OCI-LY1 (cell line): Measurements from ENCODE around the gene MYO10.

ENCODE experiments used
- EZH2 ChIP-seq: fragments of 200-600 bp; sonication (generic), shearing (Covaris generic); IDR thresholded peaks from 2 replicates; pipeline ENCODE4 v1.8.0; 2017; ENCODE audit warnings: borderline replicate concordance, mixed run types, mild to moderate bottlenecking, antibody characterized with exemption, low read length, moderate library complexity, mixed read lengths
- TF ChIP-seq, protein P1 (sequence below): fragments of 200-600 bp; sonication (generic), shearing (Covaris generic); IDR thresholded peaks from 2 replicates; pipeline ENCODE4 v1.5.1; 2017; ENCODE audit warnings: mild to moderate bottlenecking, antibody characterized with exemption, low read length, moderate library complexity, mixed read lengths

DNA sequence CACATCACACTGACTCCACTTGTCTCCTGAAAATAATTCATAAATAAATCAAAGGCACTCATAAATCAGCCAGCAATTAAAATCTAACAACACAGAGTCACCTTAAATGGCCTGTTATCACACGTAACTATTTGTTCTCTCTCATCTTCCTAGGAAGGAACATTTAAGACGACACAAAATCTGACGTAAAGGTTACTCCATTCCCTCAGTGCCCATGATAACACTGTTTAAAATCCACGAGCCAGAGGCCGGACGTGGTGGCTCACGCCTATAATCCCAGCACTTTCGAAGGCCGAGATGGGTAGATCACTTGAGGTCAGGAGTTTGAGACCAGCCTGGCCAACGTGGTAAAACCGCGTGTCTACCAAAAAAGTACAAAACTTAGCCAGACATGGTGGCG is 56.4 kb downstream of the MYO10 start:
- TF ChIP-seq EZH2: no peak
- TF ChIP-seq, protein P1, sequence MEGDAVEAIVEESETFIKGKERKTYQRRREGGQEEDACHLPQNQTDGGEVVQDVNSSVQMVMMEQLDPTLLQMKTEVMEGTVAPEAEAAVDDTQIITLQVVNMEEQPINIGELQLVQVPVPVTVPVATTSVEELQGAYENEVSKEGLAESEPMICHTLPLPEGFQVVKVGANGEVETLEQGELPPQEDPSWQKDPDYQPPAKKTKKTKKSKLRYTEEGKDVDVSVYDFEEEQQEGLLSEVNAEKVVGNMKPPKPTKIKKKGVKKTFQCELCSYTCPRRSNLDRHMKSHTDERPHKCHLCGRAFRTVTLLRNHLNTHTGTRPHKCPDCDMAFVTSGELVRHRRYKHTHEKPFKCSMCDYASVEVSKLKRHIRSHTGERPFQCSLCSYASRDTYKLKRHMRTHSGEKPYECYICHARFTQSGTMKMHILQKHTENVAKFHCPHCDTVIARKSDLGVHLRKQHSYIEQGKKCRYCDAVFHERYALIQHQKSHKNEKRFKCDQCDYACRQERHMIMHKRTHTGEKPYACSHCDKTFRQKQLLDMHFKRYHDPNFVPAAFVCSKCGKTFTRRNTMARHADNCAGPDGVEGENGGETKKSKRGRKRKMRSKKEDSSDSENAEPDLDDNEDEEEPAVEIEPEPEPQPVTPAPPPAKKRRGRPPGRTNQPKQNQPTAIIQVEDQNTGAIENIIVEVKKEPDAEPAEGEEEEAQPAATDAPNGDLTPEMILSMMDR: no peak
